ENCODE measurements around the gene NCAPH2.

NCAPH2 gene

DNA sequence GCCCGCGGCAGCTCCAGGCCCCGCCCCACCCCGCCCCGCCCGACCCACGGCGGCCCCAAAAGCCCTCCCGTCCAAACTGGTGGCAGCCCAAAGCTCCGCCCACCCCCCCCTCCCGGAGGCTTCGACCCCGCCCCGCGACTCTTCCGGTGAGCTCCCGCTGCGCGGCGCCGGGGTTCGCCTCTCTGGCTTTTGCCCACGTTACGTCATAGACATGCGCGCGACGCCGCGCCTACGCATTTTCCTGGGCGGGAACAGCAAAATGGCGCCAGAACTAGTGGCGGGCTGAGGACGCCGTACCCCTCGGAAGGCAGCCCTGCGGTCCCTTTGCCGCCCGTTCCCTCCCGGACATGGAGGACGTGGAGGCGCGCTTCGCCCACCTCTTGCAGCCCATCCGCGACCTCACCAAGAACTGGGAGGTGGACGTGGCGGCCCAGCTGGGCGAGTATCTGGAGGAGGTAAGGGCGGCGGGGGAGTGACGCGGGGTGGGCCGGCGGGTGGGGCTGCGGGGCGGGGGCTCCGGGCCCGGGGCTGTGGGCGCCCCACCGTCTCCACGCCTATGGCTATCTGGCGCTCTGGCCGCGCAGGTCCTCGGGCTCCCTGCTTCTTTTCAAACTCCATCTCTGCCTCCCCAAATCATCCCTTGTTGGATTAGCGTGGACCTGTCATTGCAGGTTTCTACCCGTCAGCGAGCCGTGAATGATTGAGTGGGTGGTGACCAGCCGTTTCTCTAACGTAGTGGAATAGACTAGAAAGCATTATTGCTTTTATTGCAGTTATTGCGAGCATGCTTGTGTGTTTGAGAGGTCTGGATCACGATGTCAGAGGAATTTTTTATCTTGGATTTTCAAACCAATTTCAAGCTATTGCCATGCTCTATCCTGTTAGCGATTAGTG is at the start of gene NCAPH2:
Gene NCAPH2 (plus strand): TSS at position 234 of the 894 bp plus-strand sequence. CDS start 114 bp downstream, at position 348.
- DNase-seq (ENCODE audit: low spot score): peak; percentile 99
- peak within 1 kb of the TSS; percentile 91 for H3K27ac ChIP-seq
- POLR2A ChIA-PET (ENCODE audit: low non-redundant PET): interaction anchor here (0.6 to 0.8 kb wide), 3 partner anchors 15 to 55 kb away, joined by 4 to 5 read pairs (median 4); partner anchors contain the start of gene SCO2
- TF ChIP-seq, protein P1, sequence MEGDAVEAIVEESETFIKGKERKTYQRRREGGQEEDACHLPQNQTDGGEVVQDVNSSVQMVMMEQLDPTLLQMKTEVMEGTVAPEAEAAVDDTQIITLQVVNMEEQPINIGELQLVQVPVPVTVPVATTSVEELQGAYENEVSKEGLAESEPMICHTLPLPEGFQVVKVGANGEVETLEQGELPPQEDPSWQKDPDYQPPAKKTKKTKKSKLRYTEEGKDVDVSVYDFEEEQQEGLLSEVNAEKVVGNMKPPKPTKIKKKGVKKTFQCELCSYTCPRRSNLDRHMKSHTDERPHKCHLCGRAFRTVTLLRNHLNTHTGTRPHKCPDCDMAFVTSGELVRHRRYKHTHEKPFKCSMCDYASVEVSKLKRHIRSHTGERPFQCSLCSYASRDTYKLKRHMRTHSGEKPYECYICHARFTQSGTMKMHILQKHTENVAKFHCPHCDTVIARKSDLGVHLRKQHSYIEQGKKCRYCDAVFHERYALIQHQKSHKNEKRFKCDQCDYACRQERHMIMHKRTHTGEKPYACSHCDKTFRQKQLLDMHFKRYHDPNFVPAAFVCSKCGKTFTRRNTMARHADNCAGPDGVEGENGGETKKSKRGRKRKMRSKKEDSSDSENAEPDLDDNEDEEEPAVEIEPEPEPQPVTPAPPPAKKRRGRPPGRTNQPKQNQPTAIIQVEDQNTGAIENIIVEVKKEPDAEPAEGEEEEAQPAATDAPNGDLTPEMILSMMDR (conservative IDR thresholded peaks at IDR 0.05; ENCODE audit: low read depth): no peak
- CTCF ChIA-PET: no interaction called here

DNA sequence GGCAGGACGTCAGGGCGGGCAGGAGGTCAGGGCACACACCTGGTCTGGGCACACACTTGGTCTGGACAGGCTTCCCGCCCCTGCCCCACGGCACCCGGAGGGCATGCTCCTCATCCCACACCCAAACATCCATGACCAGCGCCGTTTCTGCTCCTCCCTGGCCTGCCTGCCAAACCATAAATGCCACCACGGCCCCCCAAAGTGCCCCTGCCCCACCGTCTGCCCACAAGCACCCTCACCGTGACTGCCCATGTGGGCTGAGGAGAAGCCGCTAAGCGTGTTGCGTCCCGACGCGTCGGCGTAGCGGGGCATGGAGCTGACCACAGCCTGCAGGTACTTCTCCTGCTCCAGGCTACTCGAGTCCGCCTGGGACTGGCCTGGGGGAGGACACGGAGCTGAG is 49.0 kb upstream of the NCAPH2 start:
- ChIA-PET POLR2A (ENCODE audit: low non-redundant PET) (no interaction called here), CTCF (no interaction called here)
- TF ChIP-seq, protein P1 (conservative IDR thresholded peaks at IDR 0.05; ENCODE audit: low read depth): no peak
- DNase-seq (ENCODE audit: low spot score): no peak
- H3K27ac ChIP-seq: peak overlapping the region; percentile 28

DNA sequence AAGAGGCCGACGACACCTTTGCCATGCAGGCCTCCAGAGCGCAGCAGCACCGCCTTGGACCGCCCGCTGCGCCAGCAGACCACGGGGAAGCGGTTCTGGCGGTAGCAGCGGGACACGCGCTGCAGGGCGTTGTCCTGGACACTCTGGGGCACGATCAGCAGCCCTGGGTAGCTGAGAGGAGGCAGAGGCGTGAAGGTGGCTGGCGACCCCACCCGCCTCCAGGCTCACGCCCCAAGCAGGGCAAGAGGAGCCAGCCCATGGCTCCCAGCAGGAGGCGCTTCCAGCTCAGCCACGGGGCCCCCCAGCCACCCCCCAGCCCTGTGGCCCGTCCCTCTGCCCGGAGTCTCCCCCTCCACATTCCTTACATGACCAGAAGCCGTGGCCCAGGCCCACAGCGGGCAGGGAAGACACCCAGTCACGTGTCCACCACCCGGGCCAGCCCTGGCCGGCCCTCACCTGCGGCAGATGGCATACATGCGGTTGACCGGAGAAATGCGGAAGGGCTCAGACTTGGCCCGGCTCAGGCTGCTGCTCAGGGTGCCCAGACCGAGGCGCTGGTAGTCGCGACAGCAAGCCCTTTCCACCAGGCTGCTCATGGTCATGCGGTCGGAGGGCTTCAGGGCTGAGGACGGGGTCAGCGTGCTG is 48.4 kb upstream of the NCAPH2 start:
- POLR2A ChIA-PET (ENCODE audit: low non-redundant PET): interaction anchor here (0.9 kb wide), 1 partner anchor 10 kb away, joined by 4 read pairs; no protein-coding TSS in a partner anchor
- TF ChIP-seq, protein P1 (conservative IDR thresholded peaks at IDR 0.05; ENCODE audit: low read depth): no peak
- peak overlapping the region; percentile 28 for H3K27ac ChIP-seq
- DNase-seq (ENCODE audit: low spot score): no peak
- CTCF ChIA-PET: no interaction called here

DNA sequence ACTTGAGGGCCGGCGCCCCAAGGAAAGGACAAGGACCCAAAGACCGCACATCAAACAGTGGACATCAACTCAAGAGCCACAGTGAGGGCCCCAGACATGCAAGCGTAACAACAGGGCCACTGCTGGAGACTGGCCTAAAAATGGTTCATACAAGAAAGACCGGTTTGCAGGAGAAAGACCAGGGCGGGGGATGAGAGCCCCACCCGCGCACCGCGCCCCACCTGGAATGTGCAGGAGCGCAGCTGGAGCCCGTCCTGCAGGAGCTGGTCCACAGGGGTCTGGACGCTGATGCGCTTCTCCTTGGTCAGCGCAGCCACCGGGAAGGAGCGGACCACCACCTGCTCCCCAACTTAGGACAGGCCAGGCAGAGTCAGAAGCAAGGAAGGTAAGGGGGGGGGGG is 47.1 kb upstream of the NCAPH2 start:
- no peak overlapping the region for H3K27ac ChIP-seq
- CTCF ChIA-PET: interaction anchor here (0.9 kb wide), 1 partner anchor 116 kb away, joined by 3 read pairs; no protein-coding TSS in a partner anchor
- POLR2A ChIA-PET (ENCODE audit: low non-redundant PET): no interaction called here
- TF ChIP-seq, protein P1 (conservative IDR thresholded peaks at IDR 0.05; ENCODE audit: low read depth): no peak
- DNase-seq (ENCODE audit: low spot score): peak; percentile 61

DNA sequence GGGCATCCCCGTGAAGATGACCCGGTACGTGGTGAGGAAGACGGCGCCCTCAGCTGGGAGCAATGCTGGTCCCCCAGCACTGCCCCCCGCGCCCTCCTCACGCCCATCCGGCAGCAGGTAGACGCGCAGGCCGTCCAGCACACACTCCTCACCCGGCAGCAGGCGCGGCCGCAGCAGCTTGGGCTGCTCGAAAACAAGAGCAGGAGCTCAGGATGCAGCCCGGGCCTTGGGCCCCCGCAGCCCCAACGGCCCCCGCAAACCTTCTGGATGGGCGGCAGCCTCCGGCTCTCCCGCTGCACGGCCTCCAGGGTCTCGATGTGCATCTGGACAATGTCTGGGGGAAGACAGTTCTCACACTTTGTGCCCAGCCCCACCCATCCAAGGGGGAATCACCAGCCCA is 46.5 kb upstream of the NCAPH2 start:
- no peak overlapping the region for H3K27ac ChIP-seq
- ChIA-PET CTCF (interaction anchor here (0.9 kb wide), 1 partner anchor 116 kb away, joined by 3 read pairs; no protein-coding TSS in a partner anchor), POLR2A (ENCODE audit: low non-redundant PET) (no interaction called here)
- no peak for DNase-seq (ENCODE audit: low spot score)
- TF ChIP-seq, protein P1 (conservative IDR thresholded peaks at IDR 0.05; ENCODE audit: low read depth): no peak

DNA sequence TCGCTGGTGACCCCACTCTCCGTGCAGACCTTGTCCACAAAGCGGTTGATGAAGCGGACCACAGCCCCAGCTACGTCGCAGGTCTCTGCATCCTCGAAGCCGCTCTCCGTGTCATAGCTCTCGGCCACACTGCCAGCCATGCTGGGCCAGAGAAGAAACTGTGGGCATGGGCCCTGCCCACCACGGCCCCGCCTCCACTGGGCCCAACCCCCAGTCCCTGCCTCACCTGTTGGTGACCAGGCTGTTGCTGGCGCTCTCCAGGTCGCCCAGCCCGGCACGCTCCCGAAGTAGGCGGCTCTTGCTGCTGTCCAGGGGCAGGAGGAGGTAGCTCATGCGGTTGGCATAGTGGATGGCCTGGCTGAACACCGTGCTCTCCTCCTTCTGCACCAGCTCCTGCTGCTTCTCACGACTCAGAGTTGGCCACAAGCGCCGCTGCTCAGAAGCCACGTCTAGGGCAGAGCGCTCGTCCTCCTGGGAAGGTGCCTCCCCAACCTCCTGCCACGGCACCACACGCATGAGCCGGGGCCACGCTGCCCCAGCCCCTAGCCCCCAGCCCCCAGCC is 46.0 kb upstream of the NCAPH2 start:
- ChIA-PET CTCF (interaction anchor here (0.9 kb wide), 1 partner anchor 115 kb away, joined by 3 read pairs; no protein-coding TSS in a partner anchor), POLR2A (ENCODE audit: low non-redundant PET) (no interaction called here)
- TF ChIP-seq, protein P1 (conservative IDR thresholded peaks at IDR 0.05; ENCODE audit: low read depth): no peak
- H3K27ac ChIP-seq: no peak overlapping the region
- DNase-seq (ENCODE audit: low spot score): no peak

Measured in RWPE1 (cell line).